ENCODE data around the gene ZNF333.
"Not testable (repeated sequence)": the region's sequence is repeated elsewhere in the genome, so short reads cannot be mapped to it uniquely, and the experiment has no call there.

The ZNF333 gene

GRCh38 chr19:14772995-14773394 lies 83.1 kb downstream of the ZNF333 start:
- POLR2A ChIA-PET: no interaction called here
- CTCF ChIA-PET: no interaction called here
- no peak for DNase-seq (ENCODE audit: low read depth, low spot score)
- TF ChIP-seq, protein P1, sequence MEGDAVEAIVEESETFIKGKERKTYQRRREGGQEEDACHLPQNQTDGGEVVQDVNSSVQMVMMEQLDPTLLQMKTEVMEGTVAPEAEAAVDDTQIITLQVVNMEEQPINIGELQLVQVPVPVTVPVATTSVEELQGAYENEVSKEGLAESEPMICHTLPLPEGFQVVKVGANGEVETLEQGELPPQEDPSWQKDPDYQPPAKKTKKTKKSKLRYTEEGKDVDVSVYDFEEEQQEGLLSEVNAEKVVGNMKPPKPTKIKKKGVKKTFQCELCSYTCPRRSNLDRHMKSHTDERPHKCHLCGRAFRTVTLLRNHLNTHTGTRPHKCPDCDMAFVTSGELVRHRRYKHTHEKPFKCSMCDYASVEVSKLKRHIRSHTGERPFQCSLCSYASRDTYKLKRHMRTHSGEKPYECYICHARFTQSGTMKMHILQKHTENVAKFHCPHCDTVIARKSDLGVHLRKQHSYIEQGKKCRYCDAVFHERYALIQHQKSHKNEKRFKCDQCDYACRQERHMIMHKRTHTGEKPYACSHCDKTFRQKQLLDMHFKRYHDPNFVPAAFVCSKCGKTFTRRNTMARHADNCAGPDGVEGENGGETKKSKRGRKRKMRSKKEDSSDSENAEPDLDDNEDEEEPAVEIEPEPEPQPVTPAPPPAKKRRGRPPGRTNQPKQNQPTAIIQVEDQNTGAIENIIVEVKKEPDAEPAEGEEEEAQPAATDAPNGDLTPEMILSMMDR (IDR thresholded peaks at IDR 0.05; ENCODE audit: insufficient read depth, low read length, missing control alignments): no peak
- H3K4me3 ChIP-seq (ENCODE audit: low read depth, low read length): no peak overlapping the region

DNA sequence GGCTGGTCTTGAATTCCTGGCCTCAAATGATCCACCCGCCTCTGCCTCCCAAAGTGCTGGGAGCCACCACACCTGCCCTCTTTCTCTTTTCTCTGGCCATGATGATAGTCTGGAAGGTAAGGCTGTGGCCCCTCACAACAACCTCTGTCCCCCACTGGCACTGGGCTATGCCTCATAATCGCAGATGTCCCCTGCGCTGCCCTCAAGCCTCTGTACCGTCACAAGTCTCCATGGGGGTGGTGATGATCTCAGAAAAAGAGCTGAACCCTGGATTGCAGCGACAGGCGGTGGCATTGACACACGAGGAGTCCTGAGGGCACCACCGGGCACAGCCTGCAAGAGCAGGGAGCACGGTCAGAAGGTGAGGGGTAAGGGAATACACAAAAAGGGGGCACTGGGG lies 83.9 kb downstream of the ZNF333 start:
- CTCF ChIA-PET; POLR2A ChIA-PET; DNase-seq (ENCODE audit: low read depth, low spot score): not testable (repeated sequence)

GRCh38 chr19:14774373-14774772 lies 84.5 kb downstream of the ZNF333 start:
- TF ChIP-seq, protein P1 (IDR thresholded peaks at IDR 0.05; ENCODE audit: insufficient read depth, low read length, missing control alignments): no peak
- no peak overlapping the region for H3K4me3 ChIP-seq (ENCODE audit: low read depth, low read length)
- POLR2A ChIA-PET: no interaction called here
- CTCF ChIA-PET: no interaction called here
- no peak for DNase-seq (ENCODE audit: low read depth, low spot score)

More for the DNA sequence above, 83.9 kb downstream of the ZNF333 start:
- H3K4me3 ChIP-seq (ENCODE audit: low read depth, low read length): not testable (repeated sequence)

GRCh38 chr19:14775326-14775725 lies 85.5 kb downstream of the ZNF333 start:
- DNase-seq (ENCODE audit: low read depth, low spot score); H3K4me3 ChIP-seq (ENCODE audit: low read depth, low read length); CTCF ChIA-PET; POLR2A ChIA-PET: not testable (repeated sequence)

DNA sequence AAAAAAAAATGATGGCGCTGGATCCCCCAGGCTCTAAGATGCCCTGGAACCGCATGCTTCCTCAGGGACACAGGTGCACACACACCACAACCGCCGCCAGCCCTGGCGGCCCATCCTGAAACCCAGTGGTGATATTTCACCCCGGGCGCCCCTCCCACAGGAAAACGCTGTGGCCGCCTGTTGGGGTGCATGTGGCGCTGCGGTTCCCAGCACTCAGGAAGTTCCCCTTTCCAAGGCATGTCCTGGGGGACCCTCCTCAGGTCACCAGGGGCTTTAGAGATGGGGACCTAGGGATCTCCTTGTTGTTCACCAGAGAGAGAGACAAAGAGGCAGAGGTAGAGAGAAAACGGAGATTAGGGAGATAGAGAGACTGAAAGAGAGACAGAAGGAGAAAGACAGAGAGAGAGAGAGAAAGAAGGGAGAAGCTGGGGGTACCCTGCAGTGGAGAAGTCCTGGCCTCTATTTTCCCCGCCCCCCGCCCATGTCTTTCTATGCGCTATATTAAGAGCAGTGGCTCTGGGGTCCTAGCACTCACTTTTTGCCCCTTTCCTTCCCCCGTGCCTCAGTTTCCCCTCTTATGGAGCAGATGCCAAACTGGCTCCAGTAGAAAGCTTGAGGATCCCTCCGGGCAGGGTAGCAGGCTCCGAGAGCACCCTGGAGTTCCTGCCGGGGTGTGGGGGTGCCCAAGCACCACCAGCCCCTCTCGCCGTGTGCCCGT lies 86.2 kb downstream of the ZNF333 start:
- no peak for DNase-seq (ENCODE audit: low read depth, low spot score)
- no peak overlapping the region for H3K4me3 ChIP-seq (ENCODE audit: low read depth, low read length)
- TF ChIP-seq, protein P1 (IDR thresholded peaks at IDR 0.05; ENCODE audit: insufficient read depth, low read length, missing control alignments): no peak
- ChIA-PET POLR2A (no interaction called here), CTCF (no interaction called here)

GRCh38 chr19:14777645-14778044 lies 87.8 kb downstream of the ZNF333 start:
- H3K4me3 ChIP-seq (ENCODE audit: low read depth, low read length); POLR2A ChIA-PET; CTCF ChIA-PET: not testable (repeated sequence)

DNA sequence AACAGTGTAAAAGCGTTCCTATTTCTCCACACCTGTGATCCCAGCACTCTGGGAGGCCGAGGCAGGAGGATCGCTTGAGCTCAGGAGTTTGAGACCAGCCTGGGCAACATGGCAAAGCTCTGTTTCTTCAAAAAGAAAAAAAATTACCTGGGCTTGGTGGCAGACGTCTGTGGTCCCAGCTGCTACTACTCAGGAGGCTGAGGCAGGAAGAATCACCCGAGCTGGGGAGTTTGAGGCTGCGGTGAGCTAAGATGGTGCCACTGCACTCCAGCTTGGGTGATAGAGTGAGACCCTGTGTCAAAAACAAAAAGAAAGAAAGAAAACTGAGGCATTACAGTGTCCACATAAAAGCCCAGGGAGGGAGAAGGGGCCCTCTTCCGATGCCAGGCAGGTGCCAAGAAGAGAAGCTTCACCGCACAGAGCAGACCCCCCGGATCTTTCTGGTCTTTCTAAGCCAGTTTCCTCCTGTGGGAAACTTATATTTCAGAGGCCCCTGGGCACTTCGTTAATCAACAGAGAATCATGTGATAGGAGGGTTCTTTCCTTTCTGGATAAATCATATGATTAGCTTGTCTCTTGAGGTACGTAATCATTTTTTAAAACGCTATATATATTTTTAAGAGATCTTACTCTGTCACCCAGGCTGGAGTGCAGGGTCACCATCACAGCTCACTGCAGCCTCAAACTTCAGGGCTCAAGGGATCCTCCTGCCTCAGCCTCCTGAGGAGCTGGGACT lies 88.4 kb downstream of the ZNF333 start, which contains the start of gene ADGRE2:
TSS of gene ADGRE2 (minus strand) at position 451 of the 736 bp plus-strand sequence. CDS start 1,804 bp downstream, outside the sequence.
- CTCF ChIA-PET; H3K4me3 ChIP-seq (ENCODE audit: low read depth, low read length); POLR2A ChIA-PET; DNase-seq (ENCODE audit: low read depth, low spot score): not testable (repeated sequence)

More at GRCh38 chr19:14777645-14778044, 87.8 kb downstream of the ZNF333 start:
- DNase-seq (ENCODE audit: low read depth, low spot score): not testable (repeated sequence)

DNA sequence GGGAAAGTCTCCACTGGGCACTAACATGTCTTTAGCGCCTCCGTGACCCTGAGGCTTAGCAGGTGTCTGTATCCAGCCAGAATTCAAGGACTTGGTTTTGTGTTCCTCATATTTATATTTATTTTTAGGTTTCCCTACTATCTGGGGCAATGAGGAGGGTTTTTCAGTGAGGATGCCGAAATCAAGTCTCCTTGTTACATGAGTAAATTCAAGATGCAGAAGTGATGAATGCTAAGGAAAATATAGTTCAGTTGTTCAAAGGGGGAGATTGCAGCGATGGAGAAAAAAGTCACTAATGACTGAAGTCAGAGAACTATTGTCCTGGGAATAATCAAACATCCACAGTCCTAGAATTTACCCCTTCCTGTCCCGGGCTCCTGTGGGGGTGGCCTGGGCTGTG lies 89.3 kb downstream of the ZNF333 start:
- no peak for DNase-seq (ENCODE audit: low read depth, low spot score)
- H3K4me3 ChIP-seq (ENCODE audit: low read depth, low read length): no peak overlapping the region
- POLR2A ChIA-PET: no interaction called here
- TF ChIP-seq, protein P1 (IDR thresholded peaks at IDR 0.05; ENCODE audit: insufficient read depth, low read length, missing control alignments): no peak
- CTCF ChIA-PET: no interaction called here

DNA sequence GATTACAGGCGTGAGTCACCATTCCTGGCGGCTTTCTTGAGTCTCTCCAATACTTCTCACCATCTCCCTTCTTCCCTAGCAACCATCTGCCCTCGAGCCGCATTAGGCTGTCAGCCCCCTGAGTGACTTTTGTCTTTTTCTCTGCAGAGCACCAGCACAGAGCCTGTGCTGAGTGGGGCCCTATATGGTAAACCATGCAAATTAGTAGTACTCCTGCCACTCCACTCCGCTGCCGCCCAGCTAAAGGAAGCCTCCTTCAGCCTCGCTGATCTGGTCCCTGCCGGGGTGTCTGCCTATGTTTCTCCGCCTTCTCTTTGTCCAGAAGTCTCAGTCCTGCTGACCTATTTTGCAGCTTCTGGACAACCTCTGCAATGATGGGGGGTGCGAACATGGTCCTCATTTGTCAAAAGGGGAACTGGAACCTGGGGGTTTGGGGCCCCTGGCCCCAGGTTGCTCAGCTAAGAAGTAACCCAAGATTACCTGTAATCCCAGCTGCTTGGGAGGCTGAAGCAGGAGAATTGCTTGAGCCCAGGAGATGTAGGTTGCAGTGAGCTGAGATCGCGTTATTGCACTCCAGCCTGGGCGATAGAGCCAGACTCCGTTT lies 90.9 kb downstream of the ZNF333 start:
- CTCF ChIA-PET; DNase-seq (ENCODE audit: low read depth, low spot score); POLR2A ChIA-PET; H3K4me3 ChIP-seq (ENCODE audit: low read depth, low read length): not testable (repeated sequence)

- POLR2A ChIA-PET; H3K4me3 ChIP-seq (ENCODE audit: low read depth, low read length); DNase-seq (ENCODE audit: low read depth, low spot score); CTCF ChIA-PET: not testable (repeated sequence)
Observed at GRCh38 chr19:14781713-14782536, 92.1 kb downstream of the ZNF333 start.
